ENCODE measurements around the gene BFSP2. TPM values are rescaled to one million over a fixed set of nuclear protein-coding genes. Genes with fewer than 3 reads are reported as not detected.

BFSP2 gene, protein sequence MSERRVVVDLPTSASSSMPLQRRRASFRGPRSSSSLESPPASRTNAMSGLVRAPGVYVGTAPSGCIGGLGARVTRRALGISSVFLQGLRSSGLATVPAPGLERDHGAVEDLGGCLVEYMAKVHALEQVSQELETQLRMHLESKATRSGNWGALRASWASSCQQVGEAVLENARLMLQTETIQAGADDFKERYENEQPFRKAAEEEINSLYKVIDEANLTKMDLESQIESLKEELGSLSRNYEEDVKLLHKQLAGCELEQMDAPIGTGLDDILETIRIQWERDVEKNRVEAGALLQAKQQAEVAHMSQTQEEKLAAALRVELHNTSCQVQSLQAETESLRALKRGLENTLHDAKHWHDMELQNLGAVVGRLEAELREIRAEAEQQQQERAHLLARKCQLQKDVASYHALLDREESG
- total RNA-seq (not detected), polyA plus RNA-seq (not detected), total RNA-seq (0 reads per million in 6 experiments)

- Mint-ChIP-seq H3K27ac (peak within 1 kb of the TSS in 1 of 10 donors; percentile 41), H3K4me3 (no peak within 1 kb of the TSS), H3K36me3 (peaks cover 0 to 4% (median 2%) of the 10 kb centered on the region in 3 donors), H3K9me3 (no peaks in the 10 kb centered on the region), H3K4me1 (peaks cover 0 to 8% (median 5%) of the 10 kb centered on the region in 4 donors), H3K27me3 (no peaks in the 10 kb centered on the region)
- DNase-seq = no peak
- POLR2A ChIA-PET = no interaction called here
- no peak for ATAC-seq
Observed at GRCh38 chr3:133400006-133400515, at the start of gene BFSP2. BFSP2 (plus strand) TSS chr3:133400056; CDS start chr3:133400084, 28 bp downstream.

DNA sequence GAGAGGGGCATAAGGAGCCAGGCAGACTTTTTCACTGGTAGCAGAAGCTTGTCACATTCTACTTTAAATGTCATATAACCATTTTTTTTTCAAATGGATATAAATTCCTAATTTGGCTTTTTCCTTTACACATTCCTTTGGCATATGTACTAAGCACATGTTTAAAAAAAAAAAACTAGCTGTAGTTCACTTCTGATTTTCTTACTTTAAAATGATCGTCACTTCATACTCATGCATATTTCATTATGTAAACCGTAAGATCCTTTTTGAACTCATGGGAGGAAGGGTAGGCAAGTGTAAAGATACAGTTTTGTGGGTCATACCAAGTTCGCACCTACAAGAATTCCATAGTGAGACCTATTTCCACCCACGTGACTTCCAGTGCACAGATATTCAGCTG is 45.1 kb upstream of the BFSP2 start:
- POLR2A ChIA-PET = no interaction called here
- Mint-ChIP-seq H3K27ac (peak overlapping the region in 1 of 10 donors; percentile 53), H3K36me3 (peaks cover 0 to 37% (median 16%) of the 10 kb centered on the region in 3 donors), H3K4me1 (peaks cover 0 to 5% (median 0%) of the 10 kb centered on the region in 4 donors), H3K27me3 (no peaks in the 10 kb centered on the region), H3K4me3 (no peak overlapping the region), H3K9me3 (peaks cover 0 to 10% (median 3%) of the 10 kb centered on the region in 9 donors)
- DNase-seq (no peak), ATAC-seq (no peak)

GRCh38 chr3:133360476-133360875 is 39.4 kb upstream of the BFSP2 start:
- no peak overlapping the region for H3K4me3 Mint-ChIP-seq
- H3K4me1 Mint-ChIP-seq = no peaks in the 10 kb centered on the region
- POLR2A ChIA-PET = no interaction called here
- peaks cover 0 to 36% (median 13%) of the 10 kb centered on the region in 3 donors for H3K36me3 Mint-ChIP-seq
- H3K27me3 Mint-ChIP-seq = no peaks in the 10 kb centered on the region
- ATAC-seq (no peak), DNase-seq (no peak)
- no peak overlapping the region for H3K27ac Mint-ChIP-seq
- H3K9me3 Mint-ChIP-seq = peaks cover 0 to 10% (median 3%) of the 10 kb centered on the region in 9 donors

- no peak for ATAC-seq
- H3K27me3 Mint-ChIP-seq = no peaks in the 10 kb centered on the region
- no peak overlapping the region for H3K4me3 Mint-ChIP-seq
- no peak for DNase-seq
- peaks cover 0 to 9% (median 3%) of the 10 kb centered on the region in 9 donors for H3K9me3 Mint-ChIP-seq
- H3K27ac Mint-ChIP-seq = no peak overlapping the region
- peaks cover 0 to 30% (median 11%) of the 10 kb centered on the region in 3 donors for H3K36me3 Mint-ChIP-seq
- H3K4me1 Mint-ChIP-seq = no peaks in the 10 kb centered on the region
- POLR2A ChIA-PET = no interaction called here
Observed at GRCh38 chr3:133361011-133361410, 38.8 kb upstream of the BFSP2 start.

- Mint-ChIP-seq H3K27ac (no peak overlapping the region), H3K4me1 (no peaks in the 10 kb centered on the region), H3K4me3 (no peak overlapping the region), H3K36me3 (peaks cover 0 to 28% (median 7%) of the 10 kb centered on the region in 3 donors), H3K27me3 (no peaks in the 10 kb centered on the region), H3K9me3 (peaks cover 0 to 4% (median 0%) of the 10 kb centered on the region in 9 donors)
- DNase-seq (no peak), ATAC-seq (no peak)
- POLR2A ChIA-PET = no interaction called here
Observed at GRCh38 chr3:133361435-133361834, 38.4 kb upstream of the BFSP2 start.

DNA sequence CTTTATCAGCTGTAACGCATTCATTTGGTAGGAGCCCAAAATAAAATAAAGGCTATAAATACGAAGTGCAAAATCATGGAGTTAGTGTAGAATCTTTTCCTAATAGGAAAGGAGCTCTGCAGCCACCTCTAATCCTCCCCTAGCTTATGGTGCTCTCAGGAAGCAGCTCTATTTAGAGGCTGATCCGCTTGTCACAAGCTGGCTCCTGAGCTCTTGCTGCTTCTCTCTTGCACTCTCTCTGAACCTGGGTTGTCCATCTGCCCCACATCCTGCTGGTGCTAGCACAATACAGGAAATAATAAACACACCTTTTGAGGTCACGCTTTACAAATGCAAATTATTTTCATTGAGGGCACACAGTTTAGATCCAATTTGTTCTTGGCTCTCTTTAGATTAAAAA is 37.3 kb upstream of the BFSP2 start:
- no peak for DNase-seq

GRCh38 chr3:133364704-133365103 is 35.2 kb upstream of the BFSP2 start:
- no peaks in the 10 kb centered on the region for H3K9me3 Mint-ChIP-seq
- H3K4me3 Mint-ChIP-seq = no peak overlapping the region
- DNase-seq (no peak), ATAC-seq (no peak)
- no peaks in the 10 kb centered on the region for H3K27me3 Mint-ChIP-seq
- H3K27ac Mint-ChIP-seq = no peak overlapping the region
- H3K4me1 Mint-ChIP-seq = no peaks in the 10 kb centered on the region
- POLR2A ChIA-PET = no interaction called here
- H3K36me3 Mint-ChIP-seq = peaks cover 0 to 10% (median 0%) of the 10 kb centered on the region in 3 donors

More for the DNA sequence above, 37.3 kb upstream of the BFSP2 start:
- no peaks in the 10 kb centered on the region for H3K27me3 Mint-ChIP-seq
- no peaks in the 10 kb centered on the region for H3K9me3 Mint-ChIP-seq
- POLR2A ChIA-PET = no interaction called here
- no peak overlapping the region for H3K4me3 Mint-ChIP-seq
- peaks cover 0 to 22% (median 0%) of the 10 kb centered on the region in 3 donors for H3K36me3 Mint-ChIP-seq
- no peak for ATAC-seq
- no peak overlapping the region for H3K27ac Mint-ChIP-seq
- no peaks in the 10 kb centered on the region for H3K4me1 Mint-ChIP-seq

- Mint-ChIP-seq H3K4me1 (no peaks in the 10 kb centered on the region), H3K27ac (no peak overlapping the region), H3K36me3 (peaks cover 0 to 7% (median 0%) of the 10 kb centered on the region in 3 donors), H3K27me3 (no peaks in the 10 kb centered on the region), H3K4me3 (no peak overlapping the region), H3K9me3 (no peaks in the 10 kb centered on the region)
- POLR2A ChIA-PET = no interaction called here
- DNase-seq (no peak), ATAC-seq (no peak)
Observed at GRCh38 chr3:133366921-133367320, 32.9 kb upstream of the BFSP2 start.

- H3K4me1 Mint-ChIP-seq = no peaks in the 10 kb centered on the region
- H3K27ac Mint-ChIP-seq = no peak overlapping the region
- H3K27me3 Mint-ChIP-seq = no peaks in the 10 kb centered on the region
- DNase-seq = no peak
- no peaks in the 10 kb centered on the region for H3K9me3 Mint-ChIP-seq
- H3K36me3 Mint-ChIP-seq = peaks cover 0 to 7% (median 0%) of the 10 kb centered on the region in 3 donors
- POLR2A ChIA-PET = no interaction called here
- no peak for ATAC-seq
- H3K4me3 Mint-ChIP-seq = no peak overlapping the region
Observed at GRCh38 chr3:133367403-133367802, 32.5 kb upstream of the BFSP2 start.

- H3K27me3 Mint-ChIP-seq = no peaks in the 10 kb centered on the region
- POLR2A ChIA-PET = no interaction called here
Observed at GRCh38 chr3:133367956-133368355, 31.9 kb upstream of the BFSP2 start.

GRCh38 chr3:133368371-133369067 is 31.3 kb upstream of the BFSP2 start:
- Mint-ChIP-seq H3K9me3 (no peaks in the 10 kb centered on the region), H3K27ac (no peak overlapping the region), H3K36me3 (peaks cover 0 to 8% (median 0%) of the 10 kb centered on the region in 3 donors), H3K4me3 (no peak overlapping the region), H3K4me1 (no peaks in the 10 kb centered on the region), H3K27me3 (no peaks in the 10 kb centered on the region)
- ATAC-seq (no peak), DNase-seq (no peak)
- POLR2A ChIA-PET = no interaction called here

More at GRCh38 chr3:133367956-133368355, 31.9 kb upstream of the BFSP2 start:
- H3K9me3 Mint-ChIP-seq = no peaks in the 10 kb centered on the region
- H3K4me3 Mint-ChIP-seq = no peak overlapping the region
- peaks cover 0 to 7% (median 0%) of the 10 kb centered on the region in 3 donors for H3K36me3 Mint-ChIP-seq
- no peak overlapping the region for H3K27ac Mint-ChIP-seq
- no peaks in the 10 kb centered on the region for H3K4me1 Mint-ChIP-seq
- DNase-seq = no peak
- no peak for ATAC-seq

GRCh38 chr3:133369068-133369440 is 30.8 kb upstream of the BFSP2 start:
- DNase-seq (no peak), ATAC-seq (no peak)
- Mint-ChIP-seq H3K9me3 (no peaks in the 10 kb centered on the region), H3K36me3 (peaks cover 0 to 11% (median 0%) of the 10 kb centered on the region in 3 donors), H3K27ac (no peak overlapping the region), H3K4me1 (no peaks in the 10 kb centered on the region), H3K27me3 (no peaks in the 10 kb centered on the region), H3K4me3 (no peak overlapping the region)
- POLR2A ChIA-PET = no interaction called here

DNA sequence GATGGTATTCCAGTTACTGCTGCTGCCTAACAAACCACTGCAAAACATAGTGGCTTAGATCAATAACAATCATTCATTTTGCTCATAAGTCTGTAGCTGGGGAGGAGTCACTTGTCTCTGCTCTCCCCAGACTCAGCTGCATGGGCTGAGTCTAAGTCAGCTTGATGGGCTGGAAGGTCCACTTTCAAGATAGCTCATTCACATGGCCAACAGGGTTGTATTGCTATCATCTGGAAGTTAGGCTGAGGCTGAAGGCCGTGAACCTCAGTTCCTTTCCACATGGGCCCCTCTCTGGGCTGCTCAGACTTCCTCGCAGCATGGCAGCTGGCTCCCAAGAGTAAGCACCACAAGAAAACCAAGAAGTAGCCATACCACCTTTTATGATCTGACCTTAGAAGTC is 28.7 kb upstream of the BFSP2 start:
- Mint-ChIP-seq H3K36me3 (peaks cover 0 to 11% (median 0%) of the 10 kb centered on the region in 3 donors), H3K27ac (no peak overlapping the region), H3K4me1 (no peaks in the 10 kb centered on the region), H3K9me3 (no peaks in the 10 kb centered on the region), H3K27me3 (no peaks in the 10 kb centered on the region), H3K4me3 (no peak overlapping the region)
- ATAC-seq = no peak
- no peak for DNase-seq
- POLR2A ChIA-PET = interaction anchor here (0.6 kb wide), 1 partner anchor 238 kb away, joined by 3 read pairs; no protein-coding TSS in a partner anchor

Measured in naive thymus-derived CD8-positive, alpha-beta T cell (primary cell).